ENCODE results near the gene SELE.

The SELE gene

DNA sequence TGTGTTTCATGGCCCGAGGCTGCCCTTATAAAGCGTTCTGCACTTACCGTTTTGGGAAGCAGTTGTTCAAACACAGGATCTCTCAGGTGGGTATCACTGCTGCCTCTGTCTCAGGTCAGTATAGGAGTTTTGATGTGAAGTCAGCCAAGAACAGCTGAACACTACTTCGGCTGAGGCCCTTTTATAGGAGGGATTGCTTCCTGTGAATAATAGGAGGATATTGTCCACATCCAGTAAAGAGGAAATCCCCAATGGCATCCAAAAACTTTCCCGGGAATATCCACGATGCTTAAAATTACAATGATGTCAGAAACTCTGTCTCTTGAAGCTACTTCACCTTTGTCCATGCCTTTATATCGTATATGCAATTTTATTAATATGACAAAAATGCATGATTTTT is at the start of gene SELE:
TSS of gene SELE (minus strand) at position 156 of the 400 bp plus-strand sequence. CDS start 467 bp downstream, outside the sequence.
- no peak for DNase-seq (ENCODE audit: low read depth)

- DNase-seq (ENCODE audit: low read depth) = no peak
Measured at GRCh38 chr1:169782596-169782995, 48.7 kb upstream of the SELE start.

GRCh38 chr1:169779970-169780369 is 46.1 kb upstream of the SELE start:
- DNase-seq (ENCODE audit: low read depth) = no peak

GRCh38 chr1:169779150-169779549 is 45.3 kb upstream of the SELE start:
- DNase-seq (ENCODE audit: low read depth) = no peak

DNA sequence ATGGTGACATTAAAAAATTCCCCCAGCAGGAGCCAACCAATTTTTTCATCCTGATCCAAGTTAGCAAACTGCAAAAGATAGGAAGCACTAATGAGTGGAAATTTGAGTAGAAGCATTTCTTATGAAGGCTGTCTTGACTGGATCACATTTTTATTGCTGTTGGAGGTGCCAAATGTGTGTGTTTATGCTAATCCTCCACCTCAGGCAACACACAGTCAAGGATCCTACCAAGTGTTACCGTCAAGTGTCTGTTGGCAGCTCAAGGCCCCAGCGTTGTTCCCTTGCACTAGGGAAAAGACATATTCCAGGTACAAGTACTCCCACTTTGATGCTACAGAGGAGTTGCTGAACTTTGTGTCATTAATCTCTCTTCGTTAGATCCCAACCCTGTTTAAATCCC is 42.6 kb upstream of the SELE start:
- DNase-seq (ENCODE audit: low read depth) = no peak

DNA sequence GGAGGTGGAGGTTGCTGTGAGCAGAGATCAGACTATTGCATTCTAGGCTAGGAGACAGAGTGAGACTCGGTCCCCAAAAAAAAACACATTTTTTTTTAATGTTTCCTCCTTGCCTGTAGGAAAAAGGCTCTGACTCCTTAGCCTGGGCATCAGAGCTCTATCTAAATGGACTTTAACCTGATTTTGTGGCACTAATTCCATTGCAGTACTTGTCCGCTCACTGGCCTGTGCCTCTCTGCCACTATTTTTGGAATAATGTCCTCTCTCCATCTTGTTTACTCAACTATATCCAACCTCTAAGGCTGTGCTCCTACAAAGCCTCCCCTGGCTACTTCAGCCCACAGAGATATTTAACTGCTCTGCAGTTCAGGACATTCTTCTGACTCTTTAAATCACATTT is 34.3 kb upstream of the SELE start:
- DNase-seq (ENCODE audit: low read depth) = no peak

- DNase-seq (ENCODE audit: low read depth) = no peak
Measured at GRCh38 chr1:169765580-169766331, 31.9 kb upstream of the SELE start.

DNA sequence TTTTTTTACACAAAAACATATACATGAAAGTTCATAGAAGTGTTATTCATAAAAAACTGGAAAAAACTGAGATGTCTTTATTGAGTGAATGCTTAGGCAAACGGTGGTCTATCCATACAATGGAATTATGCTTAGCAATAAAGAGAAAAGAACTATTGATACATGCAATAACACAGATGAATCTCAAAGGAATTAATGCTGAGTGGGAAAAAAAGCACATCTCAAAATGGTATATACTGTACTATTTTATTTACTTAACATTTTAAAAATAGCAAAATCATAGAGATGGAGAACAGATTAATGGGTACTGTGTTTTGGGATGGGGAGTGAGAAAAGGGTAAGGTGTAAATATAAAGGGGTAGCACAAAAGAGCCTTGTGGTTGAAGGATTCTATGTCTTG is 31.0 kb upstream of the SELE start:
- DNase-seq (ENCODE audit: low read depth) = no peak

- DNase-seq (ENCODE audit: low read depth) = no peak
Measured at GRCh38 chr1:169762699-169763098, 28.8 kb upstream of the SELE start.

DNA sequence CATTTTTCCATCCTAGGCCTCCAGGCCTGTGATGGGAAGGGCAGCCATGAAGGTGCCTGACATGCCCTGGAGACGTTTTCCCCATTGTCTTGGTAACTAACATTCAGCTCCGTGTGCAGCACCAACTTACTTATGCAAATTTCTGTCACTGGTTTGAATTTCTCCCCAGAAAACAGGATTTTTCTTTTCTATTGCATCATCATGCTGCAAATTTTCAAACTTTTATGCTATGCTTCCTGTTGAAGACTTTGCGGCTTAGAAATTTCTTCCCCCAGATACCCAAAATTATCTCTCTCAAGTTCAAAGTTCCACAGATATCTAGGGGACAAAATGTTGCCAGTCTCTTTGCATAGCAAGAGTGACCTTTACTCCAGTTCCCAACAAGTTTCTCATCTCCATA is 25.2 kb upstream of the SELE start:
- DNase-seq (ENCODE audit: low read depth) = no peak

DNA sequence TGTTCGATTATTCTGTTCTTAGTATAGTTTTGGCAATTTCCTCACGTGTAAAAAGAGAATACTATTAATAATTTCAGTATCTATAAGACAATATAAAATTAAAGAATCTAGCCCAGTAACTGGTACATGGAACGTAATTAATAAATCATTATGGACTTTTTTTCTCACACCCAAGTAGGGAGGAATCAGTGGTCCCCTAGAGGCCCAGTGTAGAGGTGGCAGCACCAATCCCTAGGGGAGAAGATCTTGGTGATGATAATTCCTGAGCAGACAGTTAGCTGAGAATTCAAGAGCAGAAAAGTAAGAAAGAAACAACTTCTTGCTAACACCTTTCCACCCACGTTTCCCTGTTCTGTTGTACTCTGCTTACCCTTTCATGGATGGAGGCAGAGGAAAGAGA is 19.7 kb upstream of the SELE start:
- DNase-seq (ENCODE audit: low read depth) = no peak

GRCh38 chr1:169750041-169750440 is 16.2 kb upstream of the SELE start:
- DNase-seq (ENCODE audit: low read depth) = no peak

DNA sequence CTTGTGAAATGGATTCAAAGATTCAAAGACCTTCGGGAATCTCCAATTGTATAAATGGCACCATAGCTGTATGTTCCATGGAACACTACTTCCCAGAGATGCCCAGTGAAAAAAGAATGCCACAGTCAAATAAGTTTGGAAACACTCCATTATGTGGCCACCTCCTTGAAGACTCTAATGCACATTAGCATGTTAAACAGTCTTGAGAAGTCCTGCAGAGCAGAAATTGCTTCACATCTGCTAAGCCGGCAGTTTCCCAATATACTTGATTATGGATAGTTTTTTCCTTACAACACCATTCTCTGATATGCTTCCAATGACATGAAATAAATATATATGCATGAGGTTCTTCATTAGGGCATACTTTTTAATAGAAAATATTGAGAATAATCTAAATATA is 12.7 kb upstream of the SELE start:
- no peak for DNase-seq (ENCODE audit: low read depth)

DNA sequence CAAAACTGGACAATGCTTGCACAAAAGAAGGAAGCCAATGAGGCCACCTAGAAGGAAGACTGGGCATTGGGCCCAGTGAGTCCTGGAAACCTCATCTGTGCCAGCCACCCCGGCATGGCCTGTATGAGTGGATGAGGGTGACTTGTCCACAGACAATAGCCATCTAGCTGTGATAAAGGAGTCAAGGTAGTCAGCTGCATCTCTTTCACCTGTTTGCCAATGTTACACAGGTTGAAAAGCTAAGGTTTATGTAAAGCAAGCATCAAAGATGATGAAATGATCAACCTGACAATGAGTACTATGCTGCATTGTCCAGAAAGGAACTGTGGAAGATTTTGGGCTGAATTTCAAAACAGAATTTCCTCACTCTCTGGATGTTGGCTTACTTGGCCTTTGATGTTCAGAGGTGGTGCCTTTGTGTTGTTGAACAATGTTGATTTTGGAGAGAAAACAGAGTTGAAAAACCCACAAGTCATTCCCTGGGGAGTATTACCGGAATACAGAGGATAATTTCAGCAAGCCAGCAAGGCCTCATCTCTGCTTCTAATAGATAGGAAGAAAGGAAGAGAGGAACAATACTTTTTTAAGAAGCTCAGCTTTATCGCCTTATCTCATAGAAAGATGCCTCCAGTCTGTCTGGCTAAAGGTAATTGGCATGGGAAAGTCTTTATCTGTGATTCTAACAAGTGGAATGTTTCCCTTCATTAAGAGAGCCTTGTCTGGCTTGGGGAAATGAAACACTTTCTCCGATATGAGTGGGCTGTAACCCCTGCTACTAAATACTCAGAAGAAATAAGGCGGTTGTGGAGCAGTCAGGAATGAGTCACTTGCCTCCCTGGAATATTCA is 11.4 kb upstream of the SELE start:
- DNase-seq (ENCODE audit: low read depth) = no peak

GRCh38 chr1:169741666-169742394 is 8.0 kb upstream of the SELE start:
- no peak for DNase-seq (ENCODE audit: low read depth)

DNA sequence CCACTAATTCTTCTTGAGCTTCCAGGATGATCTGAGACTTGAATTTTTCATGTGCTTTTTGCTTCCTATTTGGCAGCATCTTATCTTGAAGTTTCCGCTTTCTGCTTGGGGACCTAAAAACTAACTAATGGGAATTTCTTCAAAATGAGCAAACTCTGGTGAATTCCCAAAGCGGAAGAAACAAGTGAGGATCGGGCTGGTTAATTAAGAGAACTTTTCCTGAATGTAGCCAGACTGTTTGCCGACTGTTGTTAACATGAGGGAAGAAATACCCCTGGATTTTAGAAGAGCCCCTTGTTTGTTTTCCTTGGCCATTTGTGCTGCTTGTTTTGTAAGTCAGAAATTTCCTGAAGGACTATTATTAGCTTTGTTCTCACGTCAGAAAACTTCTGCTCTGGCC is 6.1 kb upstream of the SELE start:
- no peak for DNase-seq (ENCODE audit: low read depth)

GRCh38 chr1:169731446-169731845 is 2.4 kb downstream of the SELE start:
- DNase-seq (ENCODE audit: low read depth) = no peak

- no peak for DNase-seq (ENCODE audit: low read depth)
Measured at GRCh38 chr1:169729991-169730390, 3.9 kb downstream of the SELE start.

DNA sequence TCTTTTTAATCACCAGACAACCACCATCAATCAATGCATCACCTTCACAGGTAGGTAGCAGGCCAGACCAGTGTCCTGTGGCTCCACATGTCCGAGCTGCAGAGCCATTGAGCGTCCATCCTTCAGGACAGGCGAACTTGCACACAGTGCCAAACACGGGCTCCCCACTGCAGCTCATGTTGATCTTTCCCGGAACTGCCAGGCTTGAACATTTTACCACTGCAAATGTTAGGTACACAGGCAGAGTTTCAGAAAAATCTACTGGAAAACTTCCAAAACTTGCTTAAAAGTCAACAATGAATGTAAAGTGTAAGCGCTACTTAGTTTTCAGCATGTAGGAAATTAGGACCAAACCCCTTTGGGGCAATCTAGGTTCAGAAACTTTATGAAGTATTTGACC is 6.6 kb downstream of the SELE start:
- DNase-seq (ENCODE audit: low read depth) = no peak

GRCh38 chr1:169726851-169727250 is 7.0 kb downstream of the SELE start:
- DNase-seq (ENCODE audit: low read depth) = no peak

DNA sequence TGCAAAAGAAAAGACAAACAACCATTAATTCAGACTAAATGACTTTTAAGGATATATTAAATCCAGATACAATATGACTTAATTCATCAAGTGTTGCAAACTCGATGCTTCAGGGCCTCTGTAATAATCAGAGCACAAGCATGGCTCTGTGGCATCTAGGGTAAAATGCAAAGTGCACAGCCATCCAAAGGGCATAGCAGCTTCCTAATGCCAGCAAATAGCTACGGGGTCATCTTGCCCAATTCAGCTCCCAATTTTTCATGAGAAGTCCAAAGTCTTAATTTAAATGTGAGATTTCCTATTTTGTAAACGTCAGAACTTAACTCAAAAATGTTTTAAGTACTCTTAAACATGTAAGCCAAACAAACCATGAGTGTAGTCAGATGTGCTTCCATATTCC is 7.9 kb downstream of the SELE start:
- DNase-seq (ENCODE audit: low read depth) = no peak

DNA sequence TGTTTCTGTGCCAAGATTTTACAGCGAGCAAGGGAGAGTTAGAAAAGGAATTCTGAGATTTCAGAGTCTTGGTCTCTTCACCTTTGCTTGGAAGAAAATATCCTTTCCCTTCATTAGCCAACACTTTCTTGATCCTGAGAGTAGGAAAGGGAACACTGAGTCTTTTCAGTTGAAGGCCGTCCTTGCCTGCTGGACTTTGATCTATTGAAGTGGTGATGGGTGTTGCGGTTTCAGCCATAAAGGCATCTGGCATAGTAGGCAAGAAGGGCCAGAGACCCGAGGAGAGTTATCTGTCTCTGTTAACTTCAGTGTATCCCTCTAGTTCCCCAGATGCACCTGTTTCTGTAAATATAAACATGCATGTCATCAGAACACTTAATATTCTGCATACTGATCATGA is 9.7 kb downstream of the SELE start:
- DNase-seq (ENCODE audit: low read depth) = no peak

DNA sequence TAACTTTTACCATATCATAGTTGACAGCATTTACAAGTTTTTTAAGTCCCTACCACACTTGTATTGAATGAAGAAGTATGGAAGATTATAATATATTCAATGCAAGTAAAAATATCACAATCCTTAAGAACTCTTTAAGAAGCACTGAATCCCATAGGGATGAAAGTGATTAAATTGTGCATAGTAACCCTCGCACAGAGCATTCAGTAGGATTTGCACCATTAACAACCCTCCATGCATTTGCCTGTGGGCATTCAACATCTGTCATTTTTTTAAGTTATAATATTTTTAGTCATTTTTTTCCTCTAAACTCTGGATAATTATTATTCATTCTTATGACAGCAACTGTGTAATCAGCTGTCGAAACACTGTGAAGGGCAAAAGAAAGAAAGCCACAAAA is 10.1 kb downstream of the SELE start:
- no peak for DNase-seq (ENCODE audit: low read depth)
